Astrocyte of the spinal cord (primary cell): ENCODE data around the gene HSPA8.
A peak's percentile ranks its signal among the peaks of the same experiment; 100 is the strongest.
"Not testable (repeated sequence)": the region's sequence is repeated elsewhere in the genome, so short reads cannot be mapped to it uniquely, and the experiment has no call there.

ENCODE experiments used
- DNase-seq: peaks from one replicate; pipeline ENCODE4 v3.0.0; 2011; ENCODE audit warnings: low read depth, low spot score
- H3K4me3 ChIP-seq: 2 replicates; pipeline ENCODE4 v1.5.1; 2011; ENCODE audit warnings: low read depth, mild to moderate bottlenecking, low read length, moderate library complexity
- CTCF ChIP-seq: IDR thresholded peaks from 2 replicates; pipeline ENCODE4 v1.5.1; 2012; ENCODE audit warnings: low read depth, mild to moderate bottlenecking, low read length, inconsistent platforms
- in situ Hi-C: cut with HindIII; loops from 2 replicates; pipeline ENCODE4 v1.10.0; 2017; ENCODE audit warnings: low sequenced_read_pairs

The HSPA8 gene

GRCh38 chr11:123100379-123101085 lies 38.6 kb upstream of the HSPA8 start:
- peak; percentile 15 for DNase-seq

GRCh38 chr11:123098990-123099389 lies 37.1 kb upstream of the HSPA8 start:
- no peak for TF ChIP-seq CTCF
- in situ Hi-C loops = no loop called here
- DNase-seq = no peak
- H3K4me3 ChIP-seq = no peak overlapping the region

More at GRCh38 chr11:123100379-123101085, 38.6 kb upstream of the HSPA8 start:
- in situ Hi-C loops = loop anchor here (25.0 kb wide), 1 partner anchor 162 kb away; no protein-coding TSS in a partner anchor
- no peak overlapping the region for H3K4me3 ChIP-seq
- no peak for TF ChIP-seq CTCF

- TF ChIP-seq CTCF = no peak
- in situ Hi-C loops = no loop called here
- no peak overlapping the region for H3K4me3 ChIP-seq
- DNase-seq = no peak
Observed at GRCh38 chr11:123093739-123094138, 31.8 kb upstream of the HSPA8 start.

- DNase-seq = no peak
- no peak overlapping the region for H3K4me3 ChIP-seq
- in situ Hi-C loops = no loop called here
- no peak for TF ChIP-seq CTCF
Observed at GRCh38 chr11:123091506-123091905, 29.6 kb upstream of the HSPA8 start.

GRCh38 chr11:123090168-123090567 lies 28.2 kb upstream of the HSPA8 start:
- DNase-seq, H3K4me3 ChIP-seq, in situ Hi-C loops: not testable (repeated sequence)

- DNase-seq, H3K4me3 ChIP-seq, in situ Hi-C loops: not testable (repeated sequence)
Observed at GRCh38 chr11:123088896-123089295, 27.0 kb upstream of the HSPA8 start.

- DNase-seq, H3K4me3 ChIP-seq, in situ Hi-C loops: not testable (repeated sequence)
Observed at GRCh38 chr11:123087657-123088056, 25.7 kb upstream of the HSPA8 start.

- H3K4me3 ChIP-seq = no peak overlapping the region
- no peak for DNase-seq
- no peak for TF ChIP-seq CTCF
- in situ Hi-C loops = no loop called here
Observed at GRCh38 chr11:123086305-123086704, 24.4 kb upstream of the HSPA8 start.
